WI38 (cell line): Measurements from ENCODE around the gene PLAAT5.

Experiments used
- H3K4me3 ChIP-seq: 2 replicates; pipeline ENCODE4 v1.5.1; 2011; ENCODE audit warnings: low read depth, mild to moderate bottlenecking, control low read depth, low read length
- CTCF ChIP-seq: IDR thresholded peaks from 2 replicates; pipeline ENCODE4 v1.5.1; 2012; ENCODE audit warnings: low read depth, mild to moderate bottlenecking, control low read depth, low read length

The PLAAT5 gene

GRCh38 chr11:63490551-63491239 is at the start of gene PLAAT5:
TSS of gene PLAAT5 (minus strand) at chr11:63491167. CDS start at chr11:63491034, 133 bp downstream.
- no peak for TF ChIP-seq CTCF
- no peak within 1 kb of the TSS for H3K4me3 ChIP-seq

GRCh38 chr11:63537293-63538101 is 46.5 kb upstream of the PLAAT5 start:
- H3K4me3 ChIP-seq: peak overlapping the region; percentile 46
- TF ChIP-seq CTCF: no peak

- H3K4me3 ChIP-seq: peak within 1 kb of the TSS; percentile 46
- TF ChIP-seq CTCF: no peak
Observed at GRCh38 chr11:63536669-63537292, 45.8 kb upstream of the PLAAT5 start, which contains the start of gene PLAAT4. TSS of gene PLAAT4 (plus strand) at chr11:63536808. CDS start at chr11:63536869, 61 bp downstream.

- no peak for TF ChIP-seq CTCF
- H3K4me3 ChIP-seq: no peak overlapping the region
Observed at GRCh38 chr11:63535734-63536133, 44.8 kb upstream of the PLAAT5 start.

- no peak for TF ChIP-seq CTCF
- H3K4me3 ChIP-seq: no peak overlapping the region
Observed at GRCh38 chr11:63534895-63535461, 44.0 kb upstream of the PLAAT5 start.

GRCh38 chr11:63534076-63534475 is 43.1 kb upstream of the PLAAT5 start:
- no peak overlapping the region for H3K4me3 ChIP-seq
- no peak for TF ChIP-seq CTCF
